Measurements from ENCODE around the gene RCHY1.

The RCHY1 gene

GRCh38 chr4:75514131-75514948, at the start of gene RCHY1, which contains the start of gene THAP6:
RCHY1 (minus strand) TSS chr4:75514403; CDS start chr4:75514286, 117 bp downstream.
THAP6 (plus strand) TSS chr4:75514473; CDS start chr4:75515453, 980 bp downstream.
- Histone ChIP-seq H3K4me2 (peak within 1 kb of the TSS; percentile 93), H3K27me3 (ENCODE audit: insufficient read depth, low read depth) (no peaks in the 10 kb centered on the region), H3K36me3 (ENCODE audit: insufficient read depth) (no peaks in the 10 kb centered on the region), H3K27ac (peak within 1 kb of the TSS; percentile 84), H3K4me1 (ENCODE audit: low read depth, poor library complexity, severe bottlenecking) (peaks cover 52% of the 10 kb centered on the region), H3K4me3 (IDR thresholded peaks at IDR 0.05; ENCODE audit: insufficient read depth, low read depth, low read length) (peak within 1 kb of the TSS; percentile 96), H3K79me2 (ENCODE audit: insufficient read depth, low read depth) (peaks cover 48% of the 10 kb centered on the region), H3K9ac (peak within 1 kb of the TSS; percentile 69), H2AFZ (ENCODE audit: low read depth) (peak within 1 kb of the TSS; percentile 68), H4K20me1 (ENCODE audit: insufficient read depth) (no peaks in the 10 kb centered on the region)
- TF ChIP-seq CTCF (conservative IDR thresholded peaks at IDR 0.05; ENCODE audit: low read depth, low read length) = no peak

GRCh38 chr4:75561789-75562188, 47.6 kb upstream of the RCHY1 start:
- H4K20me1 ChIP-seq (ENCODE audit: insufficient read depth) = no peaks in the 10 kb centered on the region
- H3K36me3 ChIP-seq (ENCODE audit: insufficient read depth) = no peaks in the 10 kb centered on the region
- no peaks in the 10 kb centered on the region for H3K27me3 ChIP-seq (ENCODE audit: insufficient read depth, low read depth)
- no peak for TF ChIP-seq CTCF (conservative IDR thresholded peaks at IDR 0.05; ENCODE audit: low read depth, low read length)
- H3K27ac ChIP-seq = no peak overlapping the region
- H3K9ac ChIP-seq = no peak overlapping the region
- H3K79me2 ChIP-seq (ENCODE audit: insufficient read depth, low read depth) = no peaks in the 10 kb centered on the region
- H2AFZ ChIP-seq (ENCODE audit: low read depth) = no peak overlapping the region
- H3K4me3 ChIP-seq (IDR thresholded peaks at IDR 0.05; ENCODE audit: insufficient read depth, low read depth, low read length) = no peak overlapping the region
- H3K4me1 ChIP-seq (ENCODE audit: low read depth, poor library complexity, severe bottlenecking) = peaks cover 8% of the 10 kb centered on the region
- H3K4me2 ChIP-seq = no peak overlapping the region

GRCh38 chr4:75557696-75558095, 43.5 kb upstream of the RCHY1 start:
- Histone ChIP-seq H4K20me1 (ENCODE audit: insufficient read depth) (no peaks in the 10 kb centered on the region), H3K36me3 (ENCODE audit: insufficient read depth) (no peaks in the 10 kb centered on the region), H3K4me3 (IDR thresholded peaks at IDR 0.05; ENCODE audit: insufficient read depth, low read depth, low read length) (no peak overlapping the region), H3K9ac (no peak overlapping the region), H3K27me3 (ENCODE audit: insufficient read depth, low read depth) (no peaks in the 10 kb centered on the region), H2AFZ (ENCODE audit: low read depth) (no peak overlapping the region), H3K27ac (no peak overlapping the region), H3K4me1 (ENCODE audit: low read depth, poor library complexity, severe bottlenecking) (peaks cover 16% of the 10 kb centered on the region), H3K4me2 (no peak overlapping the region), H3K79me2 (ENCODE audit: insufficient read depth, low read depth) (no peaks in the 10 kb centered on the region)
- TF ChIP-seq CTCF (conservative IDR thresholded peaks at IDR 0.05; ENCODE audit: low read depth, low read length) = no peak

GRCh38 chr4:75555294-75556164, 41.3 kb upstream of the RCHY1 start, which contains the start of gene ODAPH:
ODAPH (plus strand) TSS chr4:75556066; CDS start chr4:75556083, 17 bp downstream.
- Histone ChIP-seq H3K4me3 (IDR thresholded peaks at IDR 0.05; ENCODE audit: insufficient read depth, low read depth, low read length) (no peak within 1 kb of the TSS), H3K36me3 (ENCODE audit: insufficient read depth) (no peaks in the 10 kb centered on the region), H3K79me2 (ENCODE audit: insufficient read depth, low read depth) (no peaks in the 10 kb centered on the region), H3K4me1 (ENCODE audit: low read depth, poor library complexity, severe bottlenecking) (peaks cover 16% of the 10 kb centered on the region), H2AFZ (ENCODE audit: low read depth) (peak within 1 kb of the TSS; percentile 46), H3K9ac (no peak within 1 kb of the TSS), H3K27ac (no peak within 1 kb of the TSS), H4K20me1 (ENCODE audit: insufficient read depth) (no peaks in the 10 kb centered on the region), H3K27me3 (ENCODE audit: insufficient read depth, low read depth) (no peaks in the 10 kb centered on the region), H3K4me2 (peak within 1 kb of the TSS; percentile 26)
- TF ChIP-seq CTCF (conservative IDR thresholded peaks at IDR 0.05; ENCODE audit: low read depth, low read length) = no peak
